ENCODE results near the gene ASIC2. TPM values are rescaled to one million over a fixed set of nuclear protein-coding genes. Genes with fewer than 3 reads are reported as not detected.

Gene ASIC2
- total RNA-seq, 1 donor from 2014 or later: 0.06 TPM

- DNase-seq (ENCODE audit: low spot score): no peak
Measured at GRCh38 chr17:33204701-33205100, 88.4 kb downstream of the ASIC2 start.

GRCh38 chr17:33204156-33204555 lies 88.9 kb downstream of the ASIC2 start:
- no peak for DNase-seq (ENCODE audit: low spot score)

- DNase-seq (ENCODE audit: low spot score): no peak
Measured at GRCh38 chr17:33202796-33203495, 90.1 kb downstream of the ASIC2 start.

- DNase-seq (ENCODE audit: low spot score): no peak
Measured at GRCh38 chr17:33202021-33202420, 91.1 kb downstream of the ASIC2 start.

- DNase-seq (ENCODE audit: low spot score): no peak
Measured at GRCh38 chr17:33201283-33201682, 91.8 kb downstream of the ASIC2 start.

- DNase-seq (ENCODE audit: low spot score): no peak
Measured at GRCh38 chr17:33200587-33200986, 92.5 kb downstream of the ASIC2 start.

- DNase-seq (ENCODE audit: low spot score): no peak
Measured at GRCh38 chr17:33199571-33200510, 93.3 kb downstream of the ASIC2 start.

GRCh38 chr17:33198954-33199353 lies 94.1 kb downstream of the ASIC2 start:
- no peak for DNase-seq (ENCODE audit: low spot score)

GRCh38 chr17:33197342-33197741 lies 95.8 kb downstream of the ASIC2 start:
- no peak for DNase-seq (ENCODE audit: low spot score)

GRCh38 chr17:33196883-33197282 lies 96.2 kb downstream of the ASIC2 start:
- no peak for DNase-seq (ENCODE audit: low spot score)

GRCh38 chr17:33192951-33193911 lies 99.9 kb downstream of the ASIC2 start:
- DNase-seq (ENCODE audit: low spot score): no peak

GRCh38 chr17:33183487-33184026 lies 109.5 kb downstream of the ASIC2 start:
- no peak for DNase-seq (ENCODE audit: low spot score)

GRCh38 chr17:33179151-33179550 lies 113.9 kb downstream of the ASIC2 start:
- DNase-seq (ENCODE audit: low spot score): no peak

- no peak for DNase-seq (ENCODE audit: low spot score)
Measured at GRCh38 chr17:33178681-33179080, 114.4 kb downstream of the ASIC2 start.

- DNase-seq (ENCODE audit: low spot score): no peak
Measured at GRCh38 chr17:33175562-33175961, 117.5 kb downstream of the ASIC2 start.

GRCh38 chr17:33171931-33172330 lies 121.2 kb downstream of the ASIC2 start:
- DNase-seq (ENCODE audit: low spot score): no peak

GRCh38 chr17:33169580-33170285 lies 123.4 kb downstream of the ASIC2 start:
- DNase-seq (ENCODE audit: low spot score): no peak

- DNase-seq (ENCODE audit: low spot score): no peak
Measured at GRCh38 chr17:33167736-33168135, 125.4 kb downstream of the ASIC2 start.

- no peak for DNase-seq (ENCODE audit: low spot score)
Measured at GRCh38 chr17:33166472-33166871, 126.6 kb downstream of the ASIC2 start.

- DNase-seq (ENCODE audit: low spot score): no peak
Measured at GRCh38 chr17:33164169-33164881, 128.8 kb downstream of the ASIC2 start.

Measured in mucosa of gallbladder (tissue), 1 donor.